Mesenchymal stem cell (in vitro differentiated cells and primary cell): ENCODE data around the gene TMEM132E.

ENCODE experiments used
- DNase-seq: peaks from one replicate; pipeline ENCODE4 v3.0.0-alpha.2; 2013
- H2AFZ ChIP-seq: one replicate; pipeline ENCODE4 v1.6.1; 2013; ENCODE audit warnings: low read depth, mild to moderate bottlenecking, control low read depth, inconsistent platforms, low read length, moderate library complexity
- H2AK5ac ChIP-seq: 2 replicates; pipeline ENCODE4 v1.6.1; 2013; ENCODE audit warnings: low read length, moderate library complexity, mild to moderate bottlenecking, inconsistent platforms; ENCODE audit not compliant: severe bottlenecking
- H2BK120ac ChIP-seq: one replicate; pipeline ENCODE4 v1.6.1; 2013; ENCODE audit warnings: low read depth, mild to moderate bottlenecking, inconsistent platforms, low read length, moderate library complexity
- H2BK12ac ChIP-seq, 2 experiments: one replicate each; pipeline ENCODE4 v1.6.1; 2013; ENCODE audit warnings: inconsistent platforms in 2 of 2, low read length in 2 of 2, mild to moderate bottlenecking in 2 of 2, moderate library complexity in 2 of 2, control low read depth in 1 of 2
- H2BK15ac ChIP-seq: one replicate; pipeline ENCODE4 v1.6.1; 2013; ENCODE audit warnings: mild to moderate bottlenecking, low read depth, inconsistent platforms; ENCODE audit not compliant: poor library complexity, severe bottlenecking
- H2BK5ac ChIP-seq: 2 replicates; pipeline ENCODE4 v1.6.1; 2013; ENCODE audit warnings: low read depth, mild to moderate bottlenecking, low read length, control low read depth, inconsistent platforms; ENCODE audit not compliant: poor library complexity, severe bottlenecking
- H3K14ac ChIP-seq, 2 experiments: one replicate each; pipeline ENCODE4 v1.6.1; 2013; ENCODE audit warnings: inconsistent platforms in 2 of 2, low read length in 2 of 2, control low read depth in 1 of 2, mild to moderate bottlenecking in 1 of 2, moderate library complexity in 1 of 2
- H3K18ac ChIP-seq, 2 experiments: one replicate each; pipeline ENCODE4 v1.6.1; 2013; ENCODE audit warnings: inconsistent platforms in 2 of 2, low read length in 2 of 2, control low read depth in 1 of 2, low read depth in 1 of 2, mild to moderate bottlenecking in 1 of 2
- H3K23ac ChIP-seq, 2 experiments: one replicate each; pipeline ENCODE4 v1.6.1; 2013; ENCODE audit warnings: inconsistent platforms in 2 of 2, low read length in 2 of 2, mild to moderate bottlenecking in 2 of 2, moderate library complexity in 2 of 2, control low read depth in 1 of 2
- H3K27ac ChIP-seq: 2 replicates; pipeline ENCODE4 v1.5.1; 2013; ENCODE audit warnings: mild to moderate bottlenecking, moderate library complexity, low read length, control low read depth, inconsistent platforms; ENCODE audit not compliant: poor library complexity, severe bottlenecking
- H3K27me3 ChIP-seq, 2 experiments: 2 replicates each; pipeline versions ENCODE4 v1.6.1 to v1.7.0; 2013; ENCODE audit warnings: low read length in 2 of 2, mild to moderate bottlenecking in 2 of 2, moderate library complexity in 2 of 2, control low read depth in 1 of 2, inconsistent platforms in 1 of 2; ENCODE audit not compliant: control insufficient read depth in 1 of 2, insufficient read depth in 1 of 2
- H3K36me3 ChIP-seq, 2 experiments: 2 replicates each; pipeline versions ENCODE4 v1.6.1 to v1.7.0; 2013; ENCODE audit warnings: low read length in 2 of 2, control low read depth in 1 of 2, inconsistent platforms in 1 of 2, low read depth in 1 of 2, mild to moderate bottlenecking in 1 of 2; ENCODE audit not compliant: insufficient read depth in 2 of 2, control insufficient read depth in 1 of 2
- H3K4ac ChIP-seq, 2 experiments: one replicate each; pipeline ENCODE4 v1.6.1; 2013; ENCODE audit warnings: inconsistent platforms in 2 of 2, low read length in 2 of 2, mild to moderate bottlenecking in 2 of 2, moderate library complexity in 2 of 2, control low read depth in 1 of 2, low read depth in 1 of 2
- H3K4me1 ChIP-seq: 2 replicates; pipeline ENCODE4 v1.6.1; 2013; ENCODE audit warnings: low read depth, low read length, control low read depth; ENCODE audit not compliant: control insufficient read depth, insufficient read depth
- H3K4me2 ChIP-seq: 2 replicates; pipeline ENCODE4 v1.6.1; 2013; ENCODE audit warnings: low read length, mild to moderate bottlenecking, inconsistent platforms; ENCODE audit not compliant: poor library complexity, severe bottlenecking
- H3K4me3 ChIP-seq, 2 experiments: 2 replicates each; pipeline versions ENCODE4 v1.5.1 to v1.7.0; 2013; ENCODE audit warnings: low read length in 2 of 2, mild to moderate bottlenecking in 2 of 2, control low read depth in 1 of 2, low read depth in 1 of 2; ENCODE audit not compliant: insufficient read depth in 1 of 2
- H3K79me1 ChIP-seq: replicated peaks from 2 replicates; pipeline ENCODE4 v1.6.1; 2013; ENCODE audit warnings: mild to moderate bottlenecking, control low read depth, low read length, inconsistent platforms; ENCODE audit not compliant: poor library complexity, severe bottlenecking
- H3K9ac ChIP-seq: 2 replicates; pipeline ENCODE4 v1.7.0; 2013; ENCODE audit warnings: mild to moderate bottlenecking, low read length, moderate library complexity
- H3K9me3 ChIP-seq: 2 replicates; pipeline ENCODE4 v1.7.0; 2013; ENCODE audit warnings: mild to moderate bottlenecking, low read length; ENCODE audit not compliant: control insufficient read depth
- H4K8ac ChIP-seq: one replicate; pipeline ENCODE4 v1.6.1; 2013; ENCODE audit warnings: inconsistent platforms, mild to moderate bottlenecking, low read length, moderate library complexity
- H4K91ac ChIP-seq: one replicate; pipeline ENCODE4 v1.6.1; 2013; ENCODE audit warnings: mild to moderate bottlenecking, low read length, inconsistent platforms
- WGBS: methylation state at CpG from one replicate; pipeline ENCODE4 v1.1.7; 2013; ENCODE audit warnings: mixed read lengths; 5-methylcytosine and 5-hydroxymethylcytosine counted together

The TMEM132E gene

GRCh38 chr17:34647511-34647910, 68.1 kb downstream of the TMEM132E start:
- WGBS = 75% methylated on average over 3 of the region's 3 CpGs
- Histone ChIP-seq H4K91ac (no peak overlapping the region), H3K4me2 (no peak overlapping the region), H3K14ac (no peak overlapping the region), H2AK5ac (no peak overlapping the region), H3K4me3 (no peak overlapping the region), H3K4me1 (peaks cover 1% of the 10 kb centered on the region), H3K9me3 (no peaks in the 10 kb centered on the region), H3K18ac (no peak overlapping the region), H3K27ac (no peak overlapping the region), H2BK12ac (no peak overlapping the region), H2BK5ac (no peak overlapping the region), H3K9ac (no peak overlapping the region), H2BK120ac (no peak overlapping the region), H3K27me3 (peaks cover 0 to 52% of the 10 kb centered on the region in 2 experiments), H2AFZ (no peak overlapping the region), H3K36me3 (no peaks in the 10 kb centered on the region), H3K23ac (no peak overlapping the region), H4K8ac (no peak overlapping the region), H2BK15ac (no peak overlapping the region), H3K79me1 (no peaks in the 10 kb centered on the region), H3K4ac (no peak overlapping the region)
- no peak for DNase-seq

GRCh38 chr17:34650051-34650750, 70.8 kb downstream of the TMEM132E start:
- DNase-seq = no peak
- whole genome bisulfite sequencing = 59% methylated on average over 3 of the region's 5 CpGs

GRCh38 chr17:34651402-34651811, 72.0 kb downstream of the TMEM132E start:
- no peak overlapping the region for H3K23ac ChIP-seq
- H2AK5ac ChIP-seq = no peak overlapping the region
- H3K36me3 ChIP-seq = no peaks in the 10 kb centered on the region
- no peak overlapping the region for H3K14ac ChIP-seq
- no peak overlapping the region for H2AFZ ChIP-seq
- DNase-seq = no peak
- no peak overlapping the region for H3K27ac ChIP-seq
- H2BK5ac ChIP-seq = no peak overlapping the region
- WGBS = 82% methylated on average over 13 of the region's 13 CpGs
- H3K9ac ChIP-seq = no peak overlapping the region
- H3K27me3 ChIP-seq = peaks cover 0 to 46% of the 10 kb centered on the region in 2 experiments
- no peaks in the 10 kb centered on the region for H3K79me1 ChIP-seq
- H2BK12ac ChIP-seq = no peak overlapping the region
- H3K18ac ChIP-seq = no peak overlapping the region
- no peak overlapping the region for H2BK120ac ChIP-seq
- H4K91ac ChIP-seq = no peak overlapping the region
- H2BK15ac ChIP-seq = no peak overlapping the region
- H3K4ac ChIP-seq = no peak overlapping the region
- no peak overlapping the region for H3K4me2 ChIP-seq
- no peaks in the 10 kb centered on the region for H3K4me1 ChIP-seq
- no peak overlapping the region for H3K4me3 ChIP-seq
- H4K8ac ChIP-seq = no peak overlapping the region
- no peaks in the 10 kb centered on the region for H3K9me3 ChIP-seq

More at GRCh38 chr17:34650051-34650750, 70.8 kb downstream of the TMEM132E start:
- Histone ChIP-seq H3K14ac (no peak overlapping the region), H3K79me1 (no peaks in the 10 kb centered on the region), H3K4me2 (no peak overlapping the region), H3K36me3 (no peaks in the 10 kb centered on the region), H3K4me1 (peaks cover 1% of the 10 kb centered on the region), H2AK5ac (no peak overlapping the region), H3K23ac (no peak overlapping the region), H3K27ac (no peak overlapping the region), H3K9me3 (no peaks in the 10 kb centered on the region), H2BK120ac (no peak overlapping the region), H2BK15ac (no peak overlapping the region), H3K9ac (no peak overlapping the region), H4K8ac (no peak overlapping the region), H2BK12ac (no peak overlapping the region), H4K91ac (no peak overlapping the region), H2BK5ac (no peak overlapping the region), H3K4me3 (no peak overlapping the region), H3K18ac (no peak overlapping the region), H2AFZ (no peak overlapping the region), H3K4ac (no peak overlapping the region), H3K27me3 (peaks cover 0 to 54% of the 10 kb centered on the region in 2 experiments)

GRCh38 chr17:34652021-34652555, 72.7 kb downstream of the TMEM132E start:
- Histone ChIP-seq H2BK5ac (no peak overlapping the region), H3K4me1 (no peaks in the 10 kb centered on the region), H3K4me3 (no peak overlapping the region), H2AFZ (no peak overlapping the region), H3K9ac (no peak overlapping the region), H3K14ac (no peak overlapping the region), H2AK5ac (no peak overlapping the region), H2BK12ac (no peak overlapping the region), H2BK120ac (no peak overlapping the region), H3K9me3 (no peaks in the 10 kb centered on the region), H3K4me2 (no peak overlapping the region), H4K91ac (no peak overlapping the region), H3K27ac (no peak overlapping the region), H3K4ac (no peak overlapping the region), H3K36me3 (no peaks in the 10 kb centered on the region), H4K8ac (no peak overlapping the region), H3K79me1 (no peaks in the 10 kb centered on the region), H3K27me3 (peaks cover 0 to 46% of the 10 kb centered on the region in 2 experiments), H3K23ac (no peak overlapping the region), H3K18ac (no peak overlapping the region), H2BK15ac (no peak overlapping the region)
- no peak for DNase-seq
- 70% methylated on average over 7 of the region's 8 CpGs for WGBS
